Loucy (cell line): ENCODE data around the gene CENPF.

ENCODE experiments used
- H2AFZ ChIP-seq: fragments of 200-600 bp; sonication (generic); 2 replicates; pipeline ENCODE4 v1.6.0; 2016; ENCODE audit warnings: antibody characterized with exemption, mild to moderate bottlenecking, low read length, moderate library complexity
- H3F3A ChIP-seq: fragments of 200-600 bp; 2 replicates; pipeline ENCODE4 v1.6.0; 2016; ENCODE audit warnings: antibody characterized with exemption, low read depth, mild to moderate bottlenecking
- H3K27me3 ChIP-seq: fragments of 200-600 bp; sonication (generic); 2 replicates; pipeline ENCODE4 v1.6.1; 2014; ENCODE audit warnings: low read length, mild to moderate bottlenecking; ENCODE audit not compliant: insufficient read depth, poor library complexity, severe bottlenecking
- H3K36me3 ChIP-seq: fragments of 200-600 bp; sonication (generic); 2 replicates; pipeline ENCODE4 v1.6.1; 2016; ENCODE audit warnings: low read length; ENCODE audit not compliant: insufficient read depth
- H3K4me1 ChIP-seq: fragments of 200-600 bp; sonication (generic); 2 replicates; pipeline ENCODE4 v1.5.1; 2014; ENCODE audit warnings: low read length, mild to moderate bottlenecking; ENCODE audit not compliant: insufficient read depth, poor library complexity, severe bottlenecking
- H3K4me2 ChIP-seq: fragments of 200-600 bp; sonication (generic); 2 replicates; pipeline ENCODE4 v1.6.0; 2014; ENCODE audit warnings: antibody characterized with exemption, low read length, low read depth, mild to moderate bottlenecking; ENCODE audit not compliant: poor library complexity, severe bottlenecking
- H3K4me3 ChIP-seq: fragments of 200-600 bp; sonication (generic); 2 replicates; pipeline ENCODE4 v1.5.1; 2014; ENCODE audit warnings: low read length, mild to moderate bottlenecking, mixed read lengths; ENCODE audit not compliant: poor library complexity, severe bottlenecking
- H3K79me2 ChIP-seq: fragments of 200-600 bp; sonication (generic); 2 replicates; pipeline ENCODE4 v1.6.1; 2014; ENCODE audit warnings: low read length; ENCODE audit not compliant: insufficient read depth
- H3K9ac ChIP-seq: fragments of 200-600 bp; sonication (generic); 2 replicates; pipeline ENCODE4 v1.6.0; 2014; ENCODE audit warnings: mild to moderate bottlenecking, low read depth, low read length, moderate library complexity; ENCODE audit not compliant: poor library complexity, severe bottlenecking
- H3K9me2 ChIP-seq: fragments of 200-600 bp; sonication (generic); replicated peaks from 2 replicates; pipeline ENCODE4 v1.6.1; 2016; ENCODE audit warnings: low read depth, low read length, mixed read lengths
- H3K9me3 ChIP-seq: fragments of 200-600 bp; sonication (generic); 2 replicates; pipeline ENCODE4 v1.6.1; 2014; ENCODE audit warnings: mild to moderate bottlenecking, antibody characterized with exemption, low read length, low read depth; ENCODE audit not compliant: insufficient read depth
- H4K20me1 ChIP-seq: fragments of 200-600 bp; sonication (generic); 2 replicates; pipeline ENCODE4 v1.6.0; 2014; ENCODE audit warnings: antibody characterized with exemption, low read length, mild to moderate bottlenecking; ENCODE audit not compliant: insufficient read depth, poor library complexity, severe bottlenecking
- CTCF ChIP-seq: fragments of 200-600 bp; sonication (generic); conservative IDR thresholded peaks from 2 replicates; pipeline ENCODE4 v1.5.1; 2014; ENCODE audit warnings: mild to moderate bottlenecking, antibody characterized with exemption, low read length
- EZH2phosphoT487 ChIP-seq: fragments of 200-600 bp; IDR thresholded peaks from 2 replicates; pipeline ENCODE4 v1.6.1; 2018; ENCODE audit warnings: antibody characterized with exemption, mild to moderate bottlenecking, moderate library complexity, borderline replicate concordance

The CENPF gene

DNA sequence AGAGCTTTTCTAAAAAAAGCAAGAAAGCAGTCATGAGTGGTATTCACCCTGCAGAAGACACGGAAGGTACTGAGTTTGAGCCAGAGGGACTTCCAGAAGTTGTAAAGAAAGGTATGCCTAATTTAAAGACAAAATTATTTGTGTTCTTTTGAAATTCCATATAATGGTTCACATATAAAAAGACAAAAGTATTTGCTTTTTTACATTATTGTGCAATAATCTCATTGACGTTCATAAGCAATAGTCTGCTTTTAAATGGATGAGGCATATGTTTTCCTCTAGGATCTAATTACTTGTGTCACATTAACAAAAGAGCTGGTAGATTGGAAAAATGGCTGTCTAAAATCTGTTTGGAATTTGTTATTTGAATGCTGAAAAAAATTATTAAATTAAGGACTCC lies 54.3 kb downstream of the CENPF start:
- H3K9me3 ChIP-seq: no peaks in the 10 kb centered on the region
- H3K36me3 ChIP-seq: peaks cover 98% of the 10 kb centered on the region
- no peak overlapping the region for H3K9ac ChIP-seq
- H3K9me2 ChIP-seq: no peaks in the 10 kb centered on the region
- H3K79me2 ChIP-seq: peaks cover 21% of the 10 kb centered on the region
- H2AFZ ChIP-seq: no peak overlapping the region
- no peak overlapping the region for H3K4me2 ChIP-seq
- no peak overlapping the region for H3K4me3 ChIP-seq
- no peaks in the 10 kb centered on the region for H3K4me1 ChIP-seq
- peaks cover 13% of the 10 kb centered on the region for H4K20me1 ChIP-seq
- no peaks in the 10 kb centered on the region for H3K27me3 ChIP-seq
- TF ChIP-seq CTCF: no peak
- no peak for TF ChIP-seq EZH2phosphoT487
- H3F3A ChIP-seq: no peaks in the 10 kb centered on the region

- Histone ChIP-seq H4K20me1 (peaks cover 13% of the 10 kb centered on the region), H3K36me3 (peaks cover 98% of the 10 kb centered on the region), H3F3A (no peaks in the 10 kb centered on the region), H3K9ac (no peak overlapping the region), H3K9me2 (no peaks in the 10 kb centered on the region), H3K9me3 (no peaks in the 10 kb centered on the region), H3K4me1 (no peaks in the 10 kb centered on the region), H3K4me3 (no peak overlapping the region), H2AFZ (no peak overlapping the region), H3K4me2 (no peak overlapping the region), H3K27me3 (no peaks in the 10 kb centered on the region), H3K79me2 (peaks cover 21% of the 10 kb centered on the region)
- TF ChIP-seq CTCF (no peak), EZH2phosphoT487 (no peak)
These were observed 55.2 kb downstream of the CENPF start for GRCh38 chr1:214658175-214658574.

DNA sequence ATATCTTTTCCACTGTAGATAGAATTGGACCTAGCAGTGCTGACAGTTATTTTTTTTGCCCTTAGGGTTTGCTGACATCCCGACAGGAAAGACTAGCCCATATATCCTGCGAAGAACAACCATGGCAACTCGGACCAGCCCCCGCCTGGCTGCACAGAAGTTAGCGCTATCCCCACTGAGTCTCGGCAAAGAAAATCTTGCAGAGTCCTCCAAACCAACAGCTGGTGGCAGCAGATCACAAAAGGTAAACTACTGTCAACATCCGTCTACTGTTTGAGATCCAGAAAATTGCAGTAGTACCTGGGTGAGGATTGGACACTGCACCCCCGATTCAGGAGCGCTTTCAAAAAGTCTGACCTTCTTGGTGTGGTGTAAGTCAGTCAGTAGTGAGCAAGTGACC lies 55.8 kb downstream of the CENPF start:
- no peaks in the 10 kb centered on the region for H3F3A ChIP-seq
- H3K79me2 ChIP-seq: peaks cover 21% of the 10 kb centered on the region
- no peaks in the 10 kb centered on the region for H3K4me1 ChIP-seq
- no peak overlapping the region for H3K9ac ChIP-seq
- TF ChIP-seq EZH2phosphoT487: no peak
- TF ChIP-seq CTCF: 0 out of 2 replicates have a peak, but pooled peaks have one; percentile 23
- H3K36me3 ChIP-seq: peaks cover 98% of the 10 kb centered on the region
- H3K4me2 ChIP-seq: no peak overlapping the region
- H3K27me3 ChIP-seq: no peaks in the 10 kb centered on the region
- H3K4me3 ChIP-seq: no peak overlapping the region
- no peaks in the 10 kb centered on the region for H3K9me3 ChIP-seq
- H4K20me1 ChIP-seq: peaks cover 13% of the 10 kb centered on the region
- H2AFZ ChIP-seq: no peak overlapping the region
- no peaks in the 10 kb centered on the region for H3K9me2 ChIP-seq
